Fibroblast of pulmonary artery (primary cell): ENCODE data around the gene LRP1B.

Experiments
- DNase-seq: peaks from one replicate; pipeline ENCODE4 v3.0.0-alpha.2; 2010; ENCODE audit warnings: low read depth
- H3K4me3 ChIP-seq: replicated peaks from 2 replicates; pipeline ENCODE4 v1.5.1; 2011; ENCODE audit warnings: low read depth, mild to moderate bottlenecking, control low read depth, low read length, moderate library complexity
- TF ChIP-seq, protein P1 (sequence below): IDR thresholded peaks from 2 replicates; pipeline ENCODE4 v1.5.1; 2011; ENCODE audit warnings: mild to moderate bottlenecking, control low read depth, low read length, inconsistent platforms; ENCODE audit errors: missing control alignments

Gene LRP1B

DNA sequence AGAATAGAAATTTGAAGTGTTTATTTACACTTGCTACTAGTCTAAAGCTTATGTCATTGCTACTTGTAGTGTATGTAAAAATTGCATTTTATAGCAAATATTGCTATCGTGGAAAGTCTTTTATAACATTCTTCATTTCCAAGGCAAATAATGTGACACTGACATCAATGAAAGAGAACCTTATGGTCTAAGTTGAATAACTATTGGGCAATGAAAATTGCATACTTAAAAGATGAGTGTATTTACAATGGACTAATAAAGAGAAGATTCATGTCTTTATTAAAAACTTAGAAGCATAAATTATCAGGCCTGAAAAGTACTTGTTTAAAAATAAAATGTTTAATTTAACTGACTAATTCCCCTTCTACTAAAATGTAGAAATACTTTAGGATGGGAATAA, 82.2 kb downstream of the LRP1B start:
- TF ChIP-seq, protein P1, sequence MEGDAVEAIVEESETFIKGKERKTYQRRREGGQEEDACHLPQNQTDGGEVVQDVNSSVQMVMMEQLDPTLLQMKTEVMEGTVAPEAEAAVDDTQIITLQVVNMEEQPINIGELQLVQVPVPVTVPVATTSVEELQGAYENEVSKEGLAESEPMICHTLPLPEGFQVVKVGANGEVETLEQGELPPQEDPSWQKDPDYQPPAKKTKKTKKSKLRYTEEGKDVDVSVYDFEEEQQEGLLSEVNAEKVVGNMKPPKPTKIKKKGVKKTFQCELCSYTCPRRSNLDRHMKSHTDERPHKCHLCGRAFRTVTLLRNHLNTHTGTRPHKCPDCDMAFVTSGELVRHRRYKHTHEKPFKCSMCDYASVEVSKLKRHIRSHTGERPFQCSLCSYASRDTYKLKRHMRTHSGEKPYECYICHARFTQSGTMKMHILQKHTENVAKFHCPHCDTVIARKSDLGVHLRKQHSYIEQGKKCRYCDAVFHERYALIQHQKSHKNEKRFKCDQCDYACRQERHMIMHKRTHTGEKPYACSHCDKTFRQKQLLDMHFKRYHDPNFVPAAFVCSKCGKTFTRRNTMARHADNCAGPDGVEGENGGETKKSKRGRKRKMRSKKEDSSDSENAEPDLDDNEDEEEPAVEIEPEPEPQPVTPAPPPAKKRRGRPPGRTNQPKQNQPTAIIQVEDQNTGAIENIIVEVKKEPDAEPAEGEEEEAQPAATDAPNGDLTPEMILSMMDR: no peak
- DNase-seq: no peak
- no peak overlapping the region for H3K4me3 ChIP-seq

DNA sequence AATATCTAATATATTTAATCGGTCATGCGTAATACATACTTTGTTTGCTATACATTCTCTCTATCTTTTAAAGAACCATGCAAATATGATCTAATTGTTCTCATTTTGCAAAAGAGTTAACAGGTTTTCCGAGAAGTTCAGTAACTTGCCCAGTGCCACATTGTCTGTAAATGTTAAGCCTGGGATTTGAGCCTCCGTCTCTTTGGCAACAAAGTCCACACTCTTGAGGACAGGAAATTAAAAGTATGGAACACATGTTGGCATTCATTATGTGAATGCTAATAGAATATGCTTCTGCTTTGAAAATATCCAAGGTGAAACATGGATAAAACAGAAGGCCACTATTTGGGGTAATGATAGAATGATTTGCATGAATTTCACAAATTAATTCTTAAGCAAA, 85.2 kb downstream of the LRP1B start:
- DNase-seq: no peak
- TF ChIP-seq, protein P1: no peak
- H3K4me3 ChIP-seq: no peak overlapping the region

DNA sequence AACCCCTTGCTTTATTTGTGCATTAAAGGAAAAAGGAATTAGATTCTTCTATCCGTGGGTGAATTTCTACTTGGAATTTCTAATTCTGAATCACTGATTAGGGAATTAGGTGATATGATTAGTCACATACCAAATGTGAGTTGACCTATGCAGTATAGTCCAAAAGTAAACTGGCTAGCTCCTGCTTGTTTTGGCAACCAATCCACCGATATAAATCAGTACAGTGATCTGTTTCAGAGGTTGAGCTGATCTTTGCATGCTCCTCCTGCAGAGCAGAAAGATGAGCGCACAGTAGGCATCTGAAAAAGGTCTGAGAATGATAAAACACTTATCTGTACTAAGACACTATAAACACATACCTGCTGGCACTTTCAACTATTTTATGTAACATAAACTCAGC, 86.6 kb downstream of the LRP1B start:
- TF ChIP-seq, protein P1: no peak
- DNase-seq: no peak
- no peak overlapping the region for H3K4me3 ChIP-seq

DNA sequence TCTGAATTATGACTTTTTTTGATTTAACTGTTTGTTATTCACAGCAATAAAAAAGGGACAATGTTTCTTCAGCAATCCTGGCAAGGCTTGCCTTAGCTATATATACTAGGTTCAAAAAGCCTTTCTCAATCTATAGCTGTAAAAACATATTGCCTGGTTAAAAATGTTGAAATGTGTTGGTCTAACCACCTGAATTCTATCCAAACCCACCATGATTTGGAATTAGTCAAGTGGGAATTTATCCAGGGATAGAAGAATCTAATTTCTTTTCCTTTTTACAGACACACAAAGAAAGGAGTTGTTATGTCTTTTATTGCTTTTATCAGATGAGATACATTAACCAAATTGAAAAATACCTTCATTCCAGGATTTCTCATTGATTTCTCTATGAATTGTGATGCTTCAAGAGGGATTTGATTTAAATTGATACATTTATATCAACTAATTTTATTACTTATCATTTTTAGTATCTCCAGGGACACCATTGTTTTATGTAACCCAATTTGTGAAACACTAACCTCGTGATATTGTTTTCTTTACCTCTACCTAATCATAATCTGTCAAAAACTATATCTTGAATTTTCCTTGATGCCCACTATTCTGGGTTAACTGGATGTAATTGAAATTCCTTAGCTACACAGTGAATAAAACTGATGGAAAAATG, 88.1 kb downstream of the LRP1B start:
- DNase-seq: no peak
- no peak overlapping the region for H3K4me3 ChIP-seq
- TF ChIP-seq, protein P1: no peak

- TF ChIP-seq, protein P1: no peak
- H3K4me3 ChIP-seq: no peak overlapping the region
- peak; percentile 6 for DNase-seq
Measured at GRCh38 chr2:142041996-142042395, 88.8 kb downstream of the LRP1B start.

GRCh38 chr2:142041105-142041504, 89.7 kb downstream of the LRP1B start:
- DNase-seq: peak; percentile 6
- TF ChIP-seq, protein P1: no peak
- no peak overlapping the region for H3K4me3 ChIP-seq

DNA sequence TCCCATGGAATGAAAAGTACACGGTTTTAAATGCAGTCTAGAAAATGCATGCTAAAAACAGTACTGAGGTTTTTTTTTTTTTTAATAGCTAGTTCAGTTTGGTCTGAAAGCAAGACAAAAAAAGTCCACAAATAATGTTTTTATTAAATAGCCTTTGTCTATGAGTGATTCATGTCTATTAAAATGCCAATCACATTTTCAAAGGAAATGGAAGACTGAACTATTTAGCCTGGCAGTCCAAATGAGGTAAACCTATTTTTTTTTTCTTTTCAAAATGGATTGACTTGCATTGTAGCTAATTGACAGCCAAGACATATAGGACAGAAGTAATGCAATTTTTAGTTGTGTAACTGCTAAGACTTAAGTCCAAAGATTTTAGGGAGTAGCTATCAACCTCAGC, 90.3 kb downstream of the LRP1B start:
- no peak overlapping the region for H3K4me3 ChIP-seq
- DNase-seq: no peak
- TF ChIP-seq, protein P1: no peak
